Natural killer cell treated with Interleukin-12 subunit alpha and Interleukin-12 subunit beta and Interleukin-15 and Interleukin-18, amount 100 ng/mL, for 72 hours (primary cell): Measurements from ENCODE around the gene INKA1. TPM values are rescaled to one million over a fixed set of nuclear protein-coding genes. Genes with fewer than 3 reads are reported as not detected.

Experiments
- ATAC-seq, 2 donors: fragments of 150-1000 bp; cut with Tn5 transposase in 1 of 2; sonication (Bioruptor Pico), chemical (Tn5 transposase) in 1 of 2; 2 replicates each; pipeline ENCODE4 v1.10.0; 2021
- DNase-seq: peaks from one replicate; pipeline ENCODE4 v3.0.0; 2022; ENCODE audit warnings: low spot score
- H3K27ac Mint-ChIP-seq, 2 donors: 1 replicate in 1 of 2; 2 replicates in 1 of 2; pipeline ENCODE4 v1.8.0; 2022; ENCODE audit warnings: mixed read lengths in 2 of 2, mild to moderate bottlenecking in 1 of 2, moderate library complexity in 1 of 2
- H3K27me3 Mint-ChIP-seq, 2 donors: 1 replicate in 1 of 2; 2 replicates in 1 of 2; pipeline ENCODE4 v1.8.0; 2022; ENCODE audit warnings: mixed read lengths in 2 of 2
- H3K36me3 Mint-ChIP-seq: one replicate; pipeline ENCODE4 v1.8.0; 2022; ENCODE audit warnings: mixed read lengths
- H3K4me1 Mint-ChIP-seq, 2 donors: 1 replicate in 1 of 2; 2 replicates in 1 of 2; pipeline ENCODE4 v1.8.0; 2022; ENCODE audit warnings: low read depth in 2 of 2, mixed read lengths in 2 of 2, mild to moderate bottlenecking in 1 of 2
- H3K4me3 Mint-ChIP-seq: one replicate; pipeline ENCODE4 v1.8.0; 2022; ENCODE audit warnings: mixed read lengths
- H3K9me3 Mint-ChIP-seq: 2 replicates; pipeline ENCODE4 v1.8.0; 2022; ENCODE audit warnings: mixed read lengths
- total RNA-seq, 2 donors: library from RNA; stranded (reverse); gene quantifications; one replicate each; pipeline ENCODE4 v1.2.3, GENCODE V29; 2022

INKA1 gene
- total RNA-seq, 2 donors from 2014 or later = 0.64 TPM; not detected in 1

DNA sequence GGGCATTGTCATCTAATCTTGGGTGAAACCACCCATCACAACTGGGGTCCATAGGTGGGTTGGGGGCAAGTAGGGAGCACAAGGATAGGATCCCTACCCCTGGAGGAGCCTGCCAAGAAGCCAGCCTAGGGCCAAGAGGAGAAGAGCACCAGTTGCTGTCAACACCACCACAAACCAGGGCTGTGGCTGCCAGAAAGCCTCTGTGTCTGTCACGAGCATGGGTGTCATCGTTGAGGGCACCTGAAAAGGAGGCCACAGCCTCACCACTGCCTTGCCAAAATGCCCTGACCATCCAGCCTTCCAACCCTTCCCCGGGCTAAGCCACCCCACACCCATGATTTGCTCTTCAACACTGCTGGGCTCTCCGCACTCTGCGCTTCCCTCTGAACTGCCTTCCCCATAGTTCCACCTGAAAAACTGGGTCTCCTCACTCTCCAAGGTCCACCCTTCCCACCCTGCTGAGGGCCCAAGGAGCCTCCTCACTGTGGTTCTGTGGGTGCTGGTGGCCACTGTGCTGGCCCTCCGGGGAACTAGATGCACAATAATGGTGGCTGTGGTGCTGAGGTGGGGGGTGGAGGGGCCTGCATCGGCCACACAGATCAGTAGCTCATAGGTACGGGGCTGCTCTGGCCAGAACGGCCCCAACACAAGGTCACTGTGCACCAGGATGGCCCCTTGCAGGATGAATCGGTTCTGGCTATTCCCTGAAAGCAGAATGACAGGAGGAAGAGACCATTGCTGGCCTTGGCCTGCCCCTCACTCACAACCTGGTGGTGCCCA, 10.5 kb upstream of the INKA1 start:
- no peaks in the 10 kb centered on the region for H3K36me3 Mint-ChIP-seq
- DNase-seq = no peak
- H3K9me3 Mint-ChIP-seq = no peaks in the 10 kb centered on the region
- peak in 1 of 2 donors; percentile 15 for ATAC-seq
- peaks cover 3 to 5% of the 10 kb centered on the region in 2 donors for H3K4me1 Mint-ChIP-seq
- H3K27me3 Mint-ChIP-seq = peaks cover 5 to 7% of the 10 kb centered on the region in 2 donors
- no peak overlapping the region for H3K4me3 Mint-ChIP-seq
- H3K27ac Mint-ChIP-seq = no peak overlapping the region

- no peaks in the 10 kb centered on the region for H3K36me3 Mint-ChIP-seq
- peaks cover 3 to 5% of the 10 kb centered on the region in 2 donors for H3K4me1 Mint-ChIP-seq
- ATAC-seq (no peak), DNase-seq (no peak)
- H3K27me3 Mint-ChIP-seq = peaks cover 0 to 3% of the 10 kb centered on the region in 2 donors
- no peak overlapping the region for H3K4me3 Mint-ChIP-seq
- no peak overlapping the region for H3K27ac Mint-ChIP-seq
- H3K9me3 Mint-ChIP-seq = no peaks in the 10 kb centered on the region
Observed at GRCh38 chr3:49793486-49794085, 9.5 kb upstream of the INKA1 start.

DNA sequence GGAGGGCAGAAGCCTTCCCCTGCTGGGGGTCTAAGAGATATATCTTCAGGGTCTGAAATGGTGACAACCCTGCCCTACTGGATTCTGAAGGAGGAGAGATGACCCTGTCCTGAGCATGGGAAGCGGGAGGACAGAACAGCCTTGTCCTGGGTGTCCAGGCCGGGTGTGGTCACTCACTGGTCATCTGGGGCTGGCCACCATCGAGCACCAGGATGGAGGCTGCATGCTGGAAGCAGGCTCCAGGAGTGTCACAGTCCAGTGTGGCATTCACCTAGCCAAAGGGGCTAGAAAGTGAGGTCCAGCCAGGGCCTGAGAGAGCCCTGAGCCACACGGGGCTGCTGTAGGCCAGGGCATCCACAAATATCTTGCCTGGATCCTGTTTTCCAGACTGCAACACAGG, 8.6 kb upstream of the INKA1 start:
- Mint-ChIP-seq H3K4me3 (no peak overlapping the region), H3K36me3 (no peaks in the 10 kb centered on the region), H3K4me1 (peaks cover 3 to 5% of the 10 kb centered on the region in 2 donors), H3K27ac (no peak overlapping the region), H3K27me3 (peaks cover 0 to 3% of the 10 kb centered on the region in 2 donors), H3K9me3 (no peaks in the 10 kb centered on the region)
- no peak for ATAC-seq
- DNase-seq = no peak

- no peak overlapping the region for H3K27ac Mint-ChIP-seq
- peaks cover under 1 to 2% of the 10 kb centered on the region in 2 donors for H3K4me1 Mint-ChIP-seq
- no peaks in the 10 kb centered on the region for H3K9me3 Mint-ChIP-seq
- H3K4me3 Mint-ChIP-seq = no peak overlapping the region
- peaks cover 0 to under 1% of the 10 kb centered on the region in 2 donors for H3K27me3 Mint-ChIP-seq
- no peaks in the 10 kb centered on the region for H3K36me3 Mint-ChIP-seq
- no peak for ATAC-seq
- no peak for DNase-seq
Observed at GRCh38 chr3:49794926-49795905, 7.8 kb upstream of the INKA1 start.

DNA sequence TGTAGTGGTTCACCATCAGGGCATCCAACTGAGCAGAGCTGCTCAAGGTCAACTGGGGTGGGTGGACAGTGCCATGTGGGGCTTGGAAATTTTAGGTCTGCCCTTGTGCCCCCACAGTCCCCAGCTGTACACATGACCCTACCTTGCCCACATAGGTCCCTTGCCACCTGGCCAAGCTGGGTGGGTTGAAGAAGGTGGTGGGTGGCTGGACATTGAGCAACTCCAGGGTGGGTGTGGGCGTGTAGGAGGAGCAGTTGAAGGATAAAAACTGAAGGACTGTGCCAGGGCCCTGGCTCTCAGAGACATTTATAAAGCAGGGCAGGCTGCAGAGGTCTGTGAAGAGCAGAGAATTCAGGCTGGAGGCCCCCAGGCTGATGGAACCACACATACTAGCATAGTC, 4.0 kb upstream of the INKA1 start:
- no peak overlapping the region for H3K27ac Mint-ChIP-seq
- no peak overlapping the region for H3K4me3 Mint-ChIP-seq
- H3K4me1 Mint-ChIP-seq = peaks cover 17 to 19% of the 10 kb centered on the region in 2 donors
- no peaks in the 10 kb centered on the region for H3K9me3 Mint-ChIP-seq
- ATAC-seq (no peak), DNase-seq (no peak)
- H3K27me3 Mint-ChIP-seq = peaks cover 11 to 16% of the 10 kb centered on the region in 2 donors
- H3K36me3 Mint-ChIP-seq = no peaks in the 10 kb centered on the region

GRCh38 chr3:49799761-49800160, 3.3 kb upstream of the INKA1 start, which contains the start of gene CDHR4:
Gene CDHR4 (minus strand): TSS chr3:49799873. CDS start chr3:49799812, 61 bp downstream.
- DNase-seq = no peak
- peaks cover 18 to 21% of the 10 kb centered on the region in 2 donors for H3K4me1 Mint-ChIP-seq
- ATAC-seq = no peak
- H3K27ac Mint-ChIP-seq = no peak within 1 kb of the TSS
- H3K27me3 Mint-ChIP-seq = peaks cover 11 to 16% of the 10 kb centered on the region in 2 donors
- no peaks in the 10 kb centered on the region for H3K36me3 Mint-ChIP-seq
- H3K4me3 Mint-ChIP-seq = no peak within 1 kb of the TSS
- no peaks in the 10 kb centered on the region for H3K9me3 Mint-ChIP-seq

- no peak for ATAC-seq
- Mint-ChIP-seq H3K27me3 (peaks cover 11 to 16% of the 10 kb centered on the region in 2 donors), H3K27ac (peak overlapping the region in 1 of 2 donors; percentile 14), H3K36me3 (no peaks in the 10 kb centered on the region), H3K4me1 (peaks cover 25 to 26% of the 10 kb centered on the region in 2 donors), H3K4me3 (peak overlapping the region; percentile 82), H3K9me3 (no peaks in the 10 kb centered on the region)
- no peak for DNase-seq
Observed at GRCh38 chr3:49801160-49801559, 1.9 kb upstream of the INKA1 start.

- Mint-ChIP-seq H3K4me3 (peak overlapping the region; percentile 82), H3K27ac (no peak overlapping the region), H3K9me3 (no peaks in the 10 kb centered on the region), H3K27me3 (peaks cover 11 to 16% of the 10 kb centered on the region in 2 donors), H3K36me3 (no peaks in the 10 kb centered on the region), H3K4me1 (peaks cover 25 to 33% of the 10 kb centered on the region in 2 donors)
- DNase-seq (no peak), ATAC-seq (peak; percentile 0 to 27)
Observed at GRCh38 chr3:49803465-49804140, 542 bp downstream of the INKA1 start.

GRCh38 chr3:49804141-49805041, 1.3 kb downstream of the INKA1 start:
- ATAC-seq = no peak
- peak; percentile 51 for DNase-seq
- Mint-ChIP-seq H3K4me3 (peak overlapping the region; percentile 82), H3K36me3 (no peaks in the 10 kb centered on the region), H3K27ac (peak overlapping the region; percentile 25 to 64), H3K4me1 (peaks cover 25 to 35% of the 10 kb centered on the region in 2 donors), H3K9me3 (no peaks in the 10 kb centered on the region), H3K27me3 (peaks cover 11 to 16% of the 10 kb centered on the region in 2 donors)

- DNase-seq = no peak
- Mint-ChIP-seq H3K4me1 (peaks cover 25 to 35% of the 10 kb centered on the region in 2 donors), H3K9me3 (no peaks in the 10 kb centered on the region), H3K36me3 (no peaks in the 10 kb centered on the region), H3K27ac (peak overlapping the region; percentile 25 to 64), H3K27me3 (peaks cover 11 to 16% of the 10 kb centered on the region in 2 donors), H3K4me3 (peak overlapping the region; percentile 26)
- ATAC-seq = no peak
Observed at GRCh38 chr3:49805367-49805782, 2.3 kb downstream of the INKA1 start.

DNA sequence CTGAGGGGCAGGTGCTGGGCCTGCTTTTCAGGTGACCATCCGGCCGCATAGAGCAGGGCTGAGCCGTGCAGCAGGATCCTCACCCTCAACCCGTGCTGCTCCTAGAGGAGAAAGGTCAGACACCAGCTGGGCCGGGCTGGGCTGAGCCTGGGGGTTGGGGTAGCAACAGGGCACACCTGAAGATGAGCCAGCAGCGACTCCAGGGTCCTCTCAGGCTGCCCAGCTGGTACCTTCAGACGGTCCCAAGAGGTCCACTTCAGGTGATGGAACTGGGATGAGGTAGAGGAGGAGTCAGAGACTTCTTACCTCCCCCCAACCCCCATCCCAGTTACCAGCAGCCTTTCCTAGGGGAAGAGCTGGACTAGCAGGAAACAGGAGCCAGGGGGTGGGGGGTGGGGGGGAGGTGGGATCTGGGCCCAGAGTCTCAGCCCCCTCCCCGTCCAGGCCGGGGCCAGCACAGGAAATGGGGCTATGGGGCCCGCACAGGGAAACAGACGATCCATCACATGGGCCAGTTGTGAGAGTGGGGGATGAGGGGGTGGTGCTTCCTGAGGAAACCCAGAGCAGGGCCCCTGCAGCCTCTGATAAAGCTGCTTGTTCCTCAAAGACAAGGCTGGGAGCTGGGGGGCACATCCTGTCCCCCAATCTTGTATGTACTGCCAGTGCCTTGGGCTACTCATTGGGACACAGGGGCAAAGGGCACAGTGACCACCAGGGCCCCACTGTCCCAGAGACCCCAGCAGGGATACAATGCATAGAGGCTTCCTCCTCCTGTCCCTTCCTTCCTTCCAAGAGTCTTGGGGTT, 3.0 kb downstream of the INKA1 start:
- peaks cover 24 to 34% of the 10 kb centered on the region in 2 donors for H3K4me1 Mint-ChIP-seq
- H3K27ac Mint-ChIP-seq = no peak overlapping the region
- DNase-seq (no peak), ATAC-seq (no peak)
- H3K27me3 Mint-ChIP-seq = peaks cover 9 to 13% of the 10 kb centered on the region in 2 donors
- H3K36me3 Mint-ChIP-seq = no peaks in the 10 kb centered on the region
- H3K4me3 Mint-ChIP-seq = no peak overlapping the region
- H3K9me3 Mint-ChIP-seq = no peaks in the 10 kb centered on the region
